Ramos (cell line): ENCODE results near the gene NUP107.

Experiments
- in situ Hi-C: fragments of 300-500 bp; cut with MboI; formaldehyde crosslinking; loops from one replicate; pipeline ENCODE4 v1.14.3; 2022; ENCODE audit warnings: low sequenced_read_pairs; ENCODE audit not compliant: unreplicated experiment

The NUP107 gene

GRCh38 chr12:68727776-68728175 is 41.0 kb downstream of the NUP107 start:
- in situ Hi-C loops, result no loop called here

GRCh38 chr12:68733661-68734071 is 46.9 kb downstream of the NUP107 start:
- in situ Hi-C loops, result no loop called here

- in situ Hi-C loops, result no loop called here
Measured at GRCh38 chr12:68739891-68740290, 53.1 kb downstream of the NUP107 start.

- in situ Hi-C loops, result no loop called here
Measured at GRCh38 chr12:68743356-68743755, 56.6 kb downstream of the NUP107 start.

- in situ Hi-C loops, result no loop called here
Measured at GRCh38 chr12:68745376-68745903, 58.7 kb downstream of the NUP107 start.

- in situ Hi-C loops, result no loop called here
Measured at GRCh38 chr12:68745904-68746571, 59.3 kb downstream of the NUP107 start, which contains the start of gene SLC35E3. SLC35E3 (plus strand) TSS chr12:68746176; CDS start chr12:68746378, 202 bp downstream.

- in situ Hi-C loops, result no loop called here
Measured at GRCh38 chr12:68746572-68747180, 59.9 kb downstream of the NUP107 start.

GRCh38 chr12:68749443-68749842 is 62.7 kb downstream of the NUP107 start:
- in situ Hi-C loops, result no loop called here

GRCh38 chr12:68749861-68750260 is 63.1 kb downstream of the NUP107 start:
- in situ Hi-C loops, result no loop called here

GRCh38 chr12:68750506-68750905 is 63.7 kb downstream of the NUP107 start:
- in situ Hi-C loops, result no loop called here

- in situ Hi-C loops, result no loop called here
Measured at GRCh38 chr12:68755536-68756243, 68.9 kb downstream of the NUP107 start.

- in situ Hi-C loops, result no loop called here
Measured at GRCh38 chr12:68759852-68760251, 73.1 kb downstream of the NUP107 start.

GRCh38 chr12:68760806-68761441 is 74.1 kb downstream of the NUP107 start:
- in situ Hi-C loops, result no loop called here

- in situ Hi-C loops, result no loop called here
Measured at GRCh38 chr12:68761442-68761812, 74.6 kb downstream of the NUP107 start.

- in situ Hi-C loops, result no loop called here
Measured at GRCh38 chr12:68761901-68762630, 75.3 kb downstream of the NUP107 start.

GRCh38 chr12:68762691-68763090 is 75.9 kb downstream of the NUP107 start:
- in situ Hi-C loops, result no loop called here

- in situ Hi-C loops, result no loop called here
Measured at GRCh38 chr12:68765696-68766095, 78.9 kb downstream of the NUP107 start.

- in situ Hi-C loops, result no loop called here
Measured at GRCh38 chr12:68766646-68767045, 79.9 kb downstream of the NUP107 start.

GRCh38 chr12:68767191-68767590 is 80.4 kb downstream of the NUP107 start:
- in situ Hi-C loops, result no loop called here

- in situ Hi-C loops, result no loop called here
Measured at GRCh38 chr12:68768431-68768939, 81.7 kb downstream of the NUP107 start.
